Forelimb muscle (tissue), 1 donor: Measurements from ENCODE around the gene NR0B1. TPM values are rescaled to one million over a fixed set of nuclear protein-coding genes. Genes with fewer than 3 reads are reported as not detected.

ENCODE experiments used
- DNase-seq: peaks from one replicate; pipeline ENCODE4 v3.0.0-alpha.2; 2013; ENCODE audit warnings: low read depth
- polyA plus RNA-seq: library from polyadenylated mRNA; unstranded; fragments of 120-200 nt; gene quantifications from one replicate; pipeline ENCODE4 v1.2.1, GENCODE V29; 2013; ENCODE audit not compliant: insufficient read length

The NR0B1 gene
- polyA plus RNA-seq, 1 donor, result 0.47 TPM

GRCh38 chrX:30270639-30271038 is 38.6 kb downstream of the NR0B1 start:
- DNase-seq, result no peak

- no peak for DNase-seq
Measured at GRCh38 chrX:30262763-30263162, 46.4 kb downstream of the NR0B1 start.

- no peak for DNase-seq
Measured at GRCh38 chrX:30261012-30261411, 48.2 kb downstream of the NR0B1 start.

GRCh38 chrX:30259927-30260326 is 49.3 kb downstream of the NR0B1 start:
- DNase-seq, result no peak

Other genes with a start within 250 kb of the NR0B1 start
- not detected for gene MAGEB2, start 93.8 kb downstream of the NR0B1 start, polyA plus RNA-seq
- not detected for gene MAGEB3, start 78.7 kb downstream of the NR0B1 start, polyA plus RNA-seq
- not detected for gene MAGEB4, start 67.4 kb downstream of the NR0B1 start, polyA plus RNA-seq
- gene MAGEB1, start 62.2 kb downstream of the NR0B1 start, polyA plus RNA-seq, result not detected